GM23338 (cell line): ENCODE results near the gene CACNA1C. TPM values are rescaled to one million over a fixed set of nuclear protein-coding genes. Genes with fewer than 3 reads are reported as not detected.

Experiments
- ATAC-seq: fragments of 200-7000 bp; cut with Tn5 transposase; 3 replicates; pipeline ENCODE4 v1.9.1; 2020
- DNase-seq: peaks from one replicate; pipeline ENCODE4 v3.0.0-alpha.2; 2015; ENCODE audit warnings: low spot score
- H2AFZ ChIP-seq: fragments of 200-600 bp; sonication (generic); 2 replicates; pipeline ENCODE4 v1.8.0; 2016; ENCODE audit warnings: antibody characterized with exemption, mild to moderate bottlenecking, moderate library complexity
- H3F3A ChIP-seq: fragments of 200-600 bp; sonication (generic); replicated peaks from 2 replicates; pipeline ENCODE4 v1.8.0; 2017; ENCODE audit warnings: antibody characterized with exemption, mixed run types, low read depth
- H3K27ac ChIP-seq: fragments of 200-600 bp; sonication (generic); 2 replicates; pipeline ENCODE4 v1.6.1; 2016; ENCODE audit warnings: low read depth
- H3K27me3 ChIP-seq: fragments of 200-600 bp; sonication (generic); 2 replicates; pipeline ENCODE4 v1.8.0; 2016; ENCODE audit warnings: mild to moderate bottlenecking, mixed run types, moderate library complexity; ENCODE audit not compliant: insufficient read depth
- H3K36me3 ChIP-seq: fragments of 200-600 bp; sonication (generic); 2 replicates; pipeline ENCODE4 v1.8.0; 2016; ENCODE audit warnings: mild to moderate bottlenecking; ENCODE audit not compliant: insufficient read depth
- H3K4me1 ChIP-seq: fragments of 200-600 bp; sonication (generic); 2 replicates; pipeline ENCODE4 v1.8.0; 2016; ENCODE audit warnings: mild to moderate bottlenecking, moderate library complexity; ENCODE audit not compliant: insufficient read depth
- H3K4me2 ChIP-seq: fragments of 200-600 bp; sonication (generic); 2 replicates; pipeline ENCODE4 v1.7.1; 2017; ENCODE audit warnings: mixed run types
- H3K4me3 ChIP-seq: fragments of 200-600 bp; sonication (generic); 2 replicates; pipeline ENCODE4 v1.6.1; 2016; ENCODE audit warnings: mixed run types
- H3K79me2 ChIP-seq: fragments of 200-600 bp; sonication (generic); replicated peaks from 2 replicates; pipeline ENCODE4 v1.8.0; 2017; ENCODE audit warnings: mild to moderate bottlenecking; ENCODE audit not compliant: insufficient read depth
- H3K9me2 ChIP-seq: fragments of 200-600 bp; sonication (generic); 2 replicates; pipeline ENCODE4 v1.8.0; 2017; ENCODE audit not compliant: insufficient read depth
- H4K20me1 ChIP-seq: fragments of 200-600 bp; sonication (generic); replicated peaks from 2 replicates; pipeline ENCODE4 v1.8.0; 2017; ENCODE audit warnings: mild to moderate bottlenecking; ENCODE audit not compliant: insufficient read depth
- H3K27ac Mint-ChIP-seq: 2 replicates; pipeline ENCODE4 v1.8.0; 2020; ENCODE audit warnings: inconsistent platforms, mild to moderate bottlenecking, moderate library complexity, mixed read lengths
- H3K27me3 Mint-ChIP-seq: 3 replicates; pipeline ENCODE4 v1.8.0; 2022; ENCODE audit warnings: low read depth, mild to moderate bottlenecking, moderate library complexity, mixed read lengths, inconsistent platforms; ENCODE audit not compliant: insufficient read depth, poor library complexity
- H3K36me3 Mint-ChIP-seq: 3 replicates; pipeline ENCODE4 v1.8.0; 2021; ENCODE audit warnings: low read depth, mild to moderate bottlenecking, inconsistent platforms, moderate library complexity, mixed read lengths
- H3K4me1 Mint-ChIP-seq: 3 replicates; pipeline ENCODE4 v1.8.0; 2020; ENCODE audit warnings: mild to moderate bottlenecking, inconsistent platforms, mixed read lengths
- H3K4me3 Mint-ChIP-seq: 3 replicates; pipeline ENCODE4 v1.8.0; 2021; ENCODE audit warnings: moderate library complexity, mild to moderate bottlenecking, inconsistent platforms, mixed read lengths
- H3K9me3 Mint-ChIP-seq: 3 replicates; pipeline ENCODE4 v1.8.0; 2020; ENCODE audit warnings: moderate library complexity, mild to moderate bottlenecking, inconsistent platforms, mixed read lengths
- EZH2phosphoT487 ChIP-seq: fragments of 200-600 bp; sonication (generic); IDR thresholded peaks from one replicate; pipeline ENCODE4 v1.8.1; 2018; ENCODE audit warnings: antibody characterized with exemption; ENCODE audit not compliant: unreplicated experiment
- JUNB ChIP-seq: IDR thresholded peaks from one replicate; pipeline ENCODE4 v1.6.1; 2016; ENCODE audit warnings: antibody characterized with exemption; ENCODE audit not compliant: unreplicated experiment
- NANOG ChIP-seq: IDR thresholded peaks from 2 replicates; pipeline ENCODE4 v1.6.1; 2016; ENCODE audit warnings: antibody characterized with exemption, borderline replicate concordance
- POLR2AphosphoS5 ChIP-seq: IDR thresholded peaks from 2 replicates; pipeline ENCODE4 v1.6.1; 2016; ENCODE audit warnings: antibody characterized with exemption, low read depth
- STAT1 ChIP-seq: IDR thresholded peaks from one replicate; pipeline ENCODE4 v1.6.1; 2016; ENCODE audit warnings: antibody characterized with exemption; ENCODE audit not compliant: unreplicated experiment
- ZNF331 ChIP-seq: fragments of 250-450 bp; sonication (Bioruptor Pico); IDR thresholded peaks from 2 replicates; pipeline ENCODE4 v1.5.0; 2020; ENCODE audit warnings: low read depth, mild to moderate bottlenecking, moderate library complexity
- ZNF462 ChIP-seq: fragments of 250-450 bp; sonication (Bioruptor Pico); IDR thresholded peaks from 2 replicates; pipeline ENCODE4 v1.5.0; 2020; ENCODE audit warnings: mild to moderate bottlenecking, moderate library complexity
- polyA plus RNA-seq: library from polyadenylated mRNA; unstranded; fragments of >200 nt; fragmentation: Nextera tagmentation; extraction: Ambion mirVana; gene quantifications from 2 replicates; pipeline ENCODE4 v1.2.1, GENCODE V29; 2016
- total RNA-seq: library from RNA; depleted of rRNA; stranded (reverse); fragments of >200 nt; shearing (Covaris generic); gene quantifications from 2 replicates; pipeline ENCODE4 v1.2.3, GENCODE V29; 2014
- TF ChIP-seq, protein P1 (sequence below), 2 experiments: fragments of 200-600 bp in 1 of 2; sonication (generic) in 1 of 2; conservative IDR thresholded peaks; 2 replicates each; pipeline versions ENCODE4 v1.5.1 to v1.6.1; 2016 to 2017; ENCODE audit warnings: antibody characterized with exemption in 2 of 2, low read depth in 2 of 2, mild to moderate bottlenecking in 2 of 2, moderate library complexity in 1 of 2
- TF ChIP-seq, protein P2 (sequence below): IDR thresholded peaks from 2 replicates; pipeline ENCODE4 v1.6.1; 2016; ENCODE audit warnings: antibody characterized with exemption
- TF ChIP-seq, protein P3 (sequence below): IDR thresholded peaks from one replicate; pipeline ENCODE4 v1.6.1; 2018; ENCODE audit warnings: antibody characterized with exemption; ENCODE audit not compliant: unreplicated experiment

The CACNA1C gene
- total and polyA plus RNA-seq, 2 experiments from 2014 or later: 0.78 to 2.1 TPM

- TF ChIP-seq EZH2phosphoT487 (no peak), STAT1 (no peak), ZNF331 (no peak), NANOG (no peak)
- TF ChIP-seq, protein P1, sequence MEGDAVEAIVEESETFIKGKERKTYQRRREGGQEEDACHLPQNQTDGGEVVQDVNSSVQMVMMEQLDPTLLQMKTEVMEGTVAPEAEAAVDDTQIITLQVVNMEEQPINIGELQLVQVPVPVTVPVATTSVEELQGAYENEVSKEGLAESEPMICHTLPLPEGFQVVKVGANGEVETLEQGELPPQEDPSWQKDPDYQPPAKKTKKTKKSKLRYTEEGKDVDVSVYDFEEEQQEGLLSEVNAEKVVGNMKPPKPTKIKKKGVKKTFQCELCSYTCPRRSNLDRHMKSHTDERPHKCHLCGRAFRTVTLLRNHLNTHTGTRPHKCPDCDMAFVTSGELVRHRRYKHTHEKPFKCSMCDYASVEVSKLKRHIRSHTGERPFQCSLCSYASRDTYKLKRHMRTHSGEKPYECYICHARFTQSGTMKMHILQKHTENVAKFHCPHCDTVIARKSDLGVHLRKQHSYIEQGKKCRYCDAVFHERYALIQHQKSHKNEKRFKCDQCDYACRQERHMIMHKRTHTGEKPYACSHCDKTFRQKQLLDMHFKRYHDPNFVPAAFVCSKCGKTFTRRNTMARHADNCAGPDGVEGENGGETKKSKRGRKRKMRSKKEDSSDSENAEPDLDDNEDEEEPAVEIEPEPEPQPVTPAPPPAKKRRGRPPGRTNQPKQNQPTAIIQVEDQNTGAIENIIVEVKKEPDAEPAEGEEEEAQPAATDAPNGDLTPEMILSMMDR (conservative IDR thresholded peaks at IDR 0.05; ENCODE audit: low read depth in 2 of 2): no peak
- TF ChIP-seq, protein P2, sequence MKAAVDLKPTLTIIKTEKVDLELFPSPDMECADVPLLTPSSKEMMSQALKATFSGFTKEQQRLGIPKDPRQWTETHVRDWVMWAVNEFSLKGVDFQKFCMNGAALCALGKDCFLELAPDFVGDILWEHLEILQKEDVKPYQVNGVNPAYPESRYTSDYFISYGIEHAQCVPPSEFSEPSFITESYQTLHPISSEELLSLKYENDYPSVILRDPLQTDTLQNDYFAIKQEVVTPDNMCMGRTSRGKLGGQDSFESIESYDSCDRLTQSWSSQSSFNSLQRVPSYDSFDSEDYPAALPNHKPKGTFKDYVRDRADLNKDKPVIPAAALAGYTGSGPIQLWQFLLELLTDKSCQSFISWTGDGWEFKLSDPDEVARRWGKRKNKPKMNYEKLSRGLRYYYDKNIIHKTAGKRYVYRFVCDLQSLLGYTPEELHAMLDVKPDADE: no peak
Observed at GRCh38 chr12:2242216-2242615, 189.4 kb downstream of the CACNA1C start (continued).

- H4K20me1 ChIP-seq: no peaks in the 10 kb centered on the region
- H3K27ac Mint-ChIP-seq: no peak overlapping the region
- peaks cover 30% of the 10 kb centered on the region for H3K4me1 ChIP-seq
- no peaks in the 10 kb centered on the region for H3K79me2 ChIP-seq
- no peaks in the 10 kb centered on the region for H3K9me2 ChIP-seq
- no peak for DNase-seq
- no peak for ATAC-seq
- no peak overlapping the region for H3K4me3 ChIP-seq
- H3K4me3 Mint-ChIP-seq: no peak overlapping the region
- no peak overlapping the region for H3K27ac ChIP-seq
- H3F3A ChIP-seq: no peaks in the 10 kb centered on the region
- peaks cover 2% of the 10 kb centered on the region for H3K27me3 Mint-ChIP-seq
- H3K9me3 Mint-ChIP-seq: no peaks in the 10 kb centered on the region
- no peaks in the 10 kb centered on the region for H3K36me3 ChIP-seq
- no peak overlapping the region for H2AFZ ChIP-seq
- H3K27me3 ChIP-seq: no peaks in the 10 kb centered on the region
- H3K4me2 ChIP-seq: no peak overlapping the region
- no peaks in the 10 kb centered on the region for H3K36me3 Mint-ChIP-seq
- peaks cover 59% of the 10 kb centered on the region for H3K4me1 Mint-ChIP-seq
- TF ChIP-seq EZH2phosphoT487 (no peak), NANOG (no peak), ZNF462 (CRISPR knock-in tag) (no peak), JUNB (no peak), POLR2AphosphoS5 (no peak), ZNF331 (no peak)
- TF ChIP-seq, protein P3, sequence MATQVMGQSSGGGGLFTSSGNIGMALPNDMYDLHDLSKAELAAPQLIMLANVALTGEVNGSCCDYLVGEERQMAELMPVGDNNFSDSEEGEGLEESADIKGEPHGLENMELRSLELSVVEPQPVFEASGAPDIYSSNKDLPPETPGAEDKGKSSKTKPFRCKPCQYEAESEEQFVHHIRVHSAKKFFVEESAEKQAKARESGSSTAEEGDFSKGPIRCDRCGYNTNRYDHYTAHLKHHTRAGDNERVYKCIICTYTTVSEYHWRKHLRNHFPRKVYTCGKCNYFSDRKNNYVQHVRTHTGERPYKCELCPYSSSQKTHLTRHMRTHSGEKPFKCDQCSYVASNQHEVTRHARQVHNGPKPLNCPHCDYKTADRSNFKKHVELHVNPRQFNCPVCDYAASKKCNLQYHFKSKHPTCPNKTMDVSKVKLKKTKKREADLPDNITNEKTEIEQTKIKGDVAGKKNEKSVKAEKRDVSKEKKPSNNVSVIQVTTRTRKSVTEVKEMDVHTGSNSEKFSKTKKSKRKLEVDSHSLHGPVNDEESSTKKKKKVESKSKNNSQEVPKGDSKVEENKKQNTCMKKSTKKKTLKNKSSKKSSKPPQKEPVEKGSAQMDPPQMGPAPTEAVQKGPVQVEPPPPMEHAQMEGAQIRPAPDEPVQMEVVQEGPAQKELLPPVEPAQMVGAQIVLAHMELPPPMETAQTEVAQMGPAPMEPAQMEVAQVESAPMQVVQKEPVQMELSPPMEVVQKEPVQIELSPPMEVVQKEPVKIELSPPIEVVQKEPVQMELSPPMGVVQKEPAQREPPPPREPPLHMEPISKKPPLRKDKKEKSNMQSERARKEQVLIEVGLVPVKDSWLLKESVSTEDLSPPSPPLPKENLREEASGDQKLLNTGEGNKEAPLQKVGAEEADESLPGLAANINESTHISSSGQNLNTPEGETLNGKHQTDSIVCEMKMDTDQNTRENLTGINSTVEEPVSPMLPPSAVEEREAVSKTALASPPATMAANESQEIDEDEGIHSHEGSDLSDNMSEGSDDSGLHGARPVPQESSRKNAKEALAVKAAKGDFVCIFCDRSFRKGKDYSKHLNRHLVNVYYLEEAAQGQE: no peak
- TF ChIP-seq, protein P1 (conservative IDR thresholded peaks at IDR 0.05; ENCODE audit: low read depth in 2 of 2): no peak
Observed at GRCh38 chr12:2242816-2243215, 190.0 kb downstream of the CACNA1C start.
